Measurements from ENCODE around the gene DCDC1.
"Not testable (repeated sequence)": the region's sequence is repeated elsewhere in the genome, so short reads cannot be mapped to it uniquely, and the experiment has no call there.

Gene DCDC1

DNA sequence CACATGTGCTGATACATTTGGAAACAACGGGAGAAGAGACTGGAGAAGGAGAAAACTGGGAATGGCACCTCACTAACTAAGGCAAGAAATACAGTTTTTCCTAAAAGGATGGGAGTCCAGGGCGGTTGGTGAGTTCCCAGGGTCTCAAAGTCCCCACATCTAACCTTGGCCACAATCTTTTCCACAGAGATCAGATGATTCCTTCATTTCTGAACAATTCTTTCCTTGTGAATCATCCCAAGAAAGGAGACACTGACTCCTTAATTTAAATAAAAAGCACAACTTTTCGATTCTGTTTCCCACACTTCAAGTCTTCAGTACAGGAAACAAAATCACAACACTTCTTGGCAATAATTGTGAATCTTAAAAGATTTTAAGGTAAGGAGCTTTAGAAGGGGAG, 384.7 kb downstream of the DCDC1 start:
- Histone ChIP-seq H3K9ac (ENCODE audit: low read depth in 1 of 2, low read length in 2 of 2) (no peak overlapping the region), H3K36me3 (ENCODE audit: control insufficient read depth in 1 of 2, insufficient read depth in 2 of 2, low read length in 2 of 2) (no peaks in the 10 kb centered on the region), H3K27ac (ENCODE audit: low read depth, low read length) (no peak overlapping the region), H3K4me1 (ENCODE audit: control insufficient read depth in 1 of 2, insufficient read depth in 2 of 2, low read length in 2 of 2) (no peaks in the 10 kb centered on the region), H3K4me3 (ENCODE audit: low read depth in 1 of 2, low read length in 2 of 2) (no peak overlapping the region), H3K27me3 (ENCODE audit: control insufficient read depth in 1 of 2, insufficient read depth in 2 of 2, low read length in 2 of 2) (no peaks in the 10 kb centered on the region), H3K9me3 (ENCODE audit: control insufficient read depth in 1 of 2, low read length in 2 of 2) (no peaks in the 10 kb centered on the region)

DNA sequence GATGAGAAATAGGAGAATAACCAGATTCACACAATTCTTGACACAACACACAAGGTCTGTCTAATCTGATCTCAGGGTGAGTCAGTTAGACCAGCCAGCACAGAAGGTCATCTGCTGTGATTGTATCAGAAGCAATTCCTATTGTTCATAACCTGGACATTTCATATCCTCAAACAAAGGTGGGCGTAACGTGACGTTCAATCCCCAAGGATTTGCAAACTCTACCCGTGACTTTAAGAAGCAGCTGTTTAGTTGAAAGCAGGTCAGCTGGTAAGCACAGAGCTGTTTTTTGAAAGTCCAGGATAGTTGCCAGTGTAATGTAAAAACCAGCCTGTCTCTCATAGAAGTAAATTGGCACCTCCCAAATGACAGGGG, 385.1 kb downstream of the DCDC1 start:
- H3K27ac ChIP-seq (ENCODE audit: low read depth, low read length), result no peak overlapping the region
- no peak overlapping the region for H3K9ac ChIP-seq (ENCODE audit: low read depth in 1 of 2, low read length in 2 of 2)
- no peaks in the 10 kb centered on the region for H3K4me1 ChIP-seq (ENCODE audit: control insufficient read depth in 1 of 2, insufficient read depth in 2 of 2, low read length in 2 of 2)
- no peaks in the 10 kb centered on the region for H3K27me3 ChIP-seq (ENCODE audit: control insufficient read depth in 1 of 2, insufficient read depth in 2 of 2, low read length in 2 of 2)
- no peak overlapping the region for H3K4me3 ChIP-seq (ENCODE audit: low read depth in 1 of 2, low read length in 2 of 2)
- H3K9me3 ChIP-seq (ENCODE audit: control insufficient read depth in 1 of 2, low read length in 2 of 2), result no peaks in the 10 kb centered on the region
- H3K36me3 ChIP-seq (ENCODE audit: control insufficient read depth in 1 of 2, insufficient read depth in 2 of 2, low read length in 2 of 2), result no peaks in the 10 kb centered on the region

DNA sequence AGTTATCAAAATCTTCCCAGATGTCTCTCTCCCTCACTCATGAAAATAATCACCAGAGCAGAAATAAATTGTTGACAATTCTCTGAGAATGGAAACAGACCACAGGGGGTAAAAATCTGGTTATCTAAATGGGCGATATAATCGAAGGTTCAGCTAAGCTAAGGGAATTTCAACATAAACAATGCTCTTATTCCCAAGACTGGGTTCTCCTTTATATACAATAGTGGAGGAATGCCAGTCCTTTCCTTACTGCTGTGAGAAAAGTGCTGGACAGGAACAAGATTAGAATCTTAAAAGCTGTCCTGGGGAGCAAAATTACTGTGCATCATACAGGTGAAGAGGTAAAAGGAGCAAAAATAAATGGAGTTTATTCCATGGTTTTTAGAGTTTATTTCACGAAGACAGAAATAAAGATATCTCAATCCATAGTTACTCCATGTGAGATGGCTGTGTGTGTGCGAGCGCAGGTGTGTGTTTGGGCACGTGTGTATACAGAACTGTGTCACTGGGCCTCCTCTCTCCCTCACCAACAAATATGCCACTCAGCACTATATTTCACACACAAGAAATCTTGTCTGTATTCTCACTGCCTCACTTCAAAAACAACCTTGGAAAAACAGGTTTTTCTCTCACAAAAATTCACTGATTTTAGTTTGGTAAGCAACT, 385.6 kb downstream of the DCDC1 start:
- Histone ChIP-seq H3K36me3 (ENCODE audit: control insufficient read depth in 1 of 2, insufficient read depth in 2 of 2, low read length in 2 of 2) (no peaks in the 10 kb centered on the region), H3K9ac (ENCODE audit: low read depth in 1 of 2, low read length in 2 of 2) (no peak overlapping the region), H3K27me3 (ENCODE audit: control insufficient read depth in 1 of 2, insufficient read depth in 2 of 2, low read length in 2 of 2) (no peaks in the 10 kb centered on the region), H3K9me3 (ENCODE audit: control insufficient read depth in 1 of 2, low read length in 2 of 2) (no peaks in the 10 kb centered on the region), H3K4me3 (ENCODE audit: low read depth in 1 of 2, low read length in 2 of 2) (no peak overlapping the region), H3K27ac (ENCODE audit: low read depth, low read length) (no peak overlapping the region), H3K4me1 (ENCODE audit: control insufficient read depth in 1 of 2, insufficient read depth in 2 of 2, low read length in 2 of 2) (no peaks in the 10 kb centered on the region)

DNA sequence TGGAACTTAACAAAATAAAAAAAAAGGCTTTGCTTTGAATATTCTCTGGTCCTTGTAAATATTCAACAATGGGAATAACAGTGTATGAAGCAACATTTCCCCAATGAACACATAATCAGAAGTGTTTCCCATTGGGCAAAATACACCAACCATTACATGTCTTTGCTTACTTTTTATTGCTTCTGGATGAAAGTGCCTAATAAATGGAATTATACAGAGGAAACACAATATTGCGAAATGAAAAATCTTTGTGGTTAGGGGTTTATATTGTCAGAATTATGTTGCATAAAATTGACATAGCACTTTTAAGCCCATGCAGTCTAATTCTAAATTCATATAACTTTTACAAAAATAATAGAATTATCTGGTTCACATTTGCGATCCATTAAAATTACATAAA, 386.4 kb downstream of the DCDC1 start:
- H3K9ac ChIP-seq (ENCODE audit: low read depth in 1 of 2, low read length in 2 of 2), result no peak overlapping the region
- H3K4me1 ChIP-seq (ENCODE audit: control insufficient read depth in 1 of 2, insufficient read depth in 2 of 2, low read length in 2 of 2), result no peaks in the 10 kb centered on the region
- no peak overlapping the region for H3K27ac ChIP-seq (ENCODE audit: low read depth, low read length)
- H3K36me3 ChIP-seq (ENCODE audit: control insufficient read depth in 1 of 2, insufficient read depth in 2 of 2, low read length in 2 of 2), result no peaks in the 10 kb centered on the region
- H3K9me3 ChIP-seq (ENCODE audit: control insufficient read depth in 1 of 2, low read length in 2 of 2), result no peaks in the 10 kb centered on the region
- no peak overlapping the region for H3K4me3 ChIP-seq (ENCODE audit: low read depth in 1 of 2, low read length in 2 of 2)
- no peaks in the 10 kb centered on the region for H3K27me3 ChIP-seq (ENCODE audit: control insufficient read depth in 1 of 2, insufficient read depth in 2 of 2, low read length in 2 of 2)

DNA sequence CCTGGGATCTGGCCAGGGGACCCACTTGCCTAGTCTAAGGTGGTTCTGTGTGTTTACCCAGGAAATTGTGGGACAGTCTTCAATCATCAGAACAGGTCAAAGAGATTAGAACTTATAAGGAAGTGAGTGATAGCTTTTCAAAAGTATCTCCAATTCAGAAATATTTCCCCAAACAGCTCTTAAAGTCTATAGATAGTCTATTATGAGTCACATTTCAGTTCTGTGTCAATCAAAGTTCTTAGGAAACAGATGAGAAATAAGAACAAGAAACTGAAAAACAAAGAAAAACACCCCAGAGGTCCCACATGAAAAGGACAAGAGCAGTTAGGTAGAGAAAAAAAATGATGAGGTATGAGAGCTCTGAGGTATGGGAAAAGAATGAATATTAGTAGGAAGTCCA, 402.0 kb downstream of the DCDC1 start:
- Histone ChIP-seq H3K4me3 (ENCODE audit: low read depth in 1 of 2, low read length in 2 of 2) (no peak overlapping the region), H3K9me3 (ENCODE audit: control insufficient read depth in 1 of 2, low read length in 2 of 2) (peaks cover 5 to 9% of the 10 kb centered on the region in 2 donors), H3K27ac (ENCODE audit: low read depth, low read length) (no peak overlapping the region), H3K36me3 (ENCODE audit: control insufficient read depth in 1 of 2, insufficient read depth in 2 of 2, low read length in 2 of 2) (no peaks in the 10 kb centered on the region), H3K27me3 (ENCODE audit: control insufficient read depth in 1 of 2, insufficient read depth in 2 of 2, low read length in 2 of 2) (no peaks in the 10 kb centered on the region), H3K9ac (ENCODE audit: low read depth in 1 of 2, low read length in 2 of 2) (no peak overlapping the region), H3K4me1 (ENCODE audit: control insufficient read depth in 1 of 2, insufficient read depth in 2 of 2, low read length in 2 of 2) (no peaks in the 10 kb centered on the region)

DNA sequence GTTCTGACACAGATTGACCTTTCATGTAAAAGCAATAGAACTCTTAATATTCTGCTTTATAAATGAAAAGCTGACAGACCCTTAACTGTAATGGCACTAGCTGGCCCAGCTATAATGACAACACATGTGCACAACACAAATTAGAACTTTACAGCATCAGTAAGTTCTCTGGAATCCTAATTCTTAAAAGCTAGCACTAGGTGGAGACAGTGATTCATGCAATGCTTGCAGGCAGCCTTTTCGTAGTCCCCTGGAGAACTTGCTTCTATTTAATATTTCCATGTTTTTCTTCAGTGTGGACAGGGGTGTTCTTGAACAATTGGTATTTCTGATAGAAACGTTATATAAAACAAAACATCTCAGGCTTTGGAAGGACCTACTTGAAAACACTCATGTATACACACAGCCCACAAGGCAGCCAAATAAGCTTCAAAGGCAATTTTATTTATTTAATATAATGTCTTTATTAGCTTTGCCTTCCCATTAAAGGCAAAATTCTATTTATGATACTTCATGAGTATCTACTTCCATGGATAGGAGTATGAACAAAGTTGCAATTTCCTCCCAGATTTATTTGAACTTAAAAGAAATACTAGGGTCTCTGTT, 409.0 kb downstream of the DCDC1 start:
- Histone ChIP-seq H3K27ac (ENCODE audit: low read depth, low read length) (no peak overlapping the region), H3K4me1 (ENCODE audit: control insufficient read depth in 1 of 2, insufficient read depth in 2 of 2, low read length in 2 of 2) (no peaks in the 10 kb centered on the region), H3K4me3 (ENCODE audit: low read depth in 1 of 2, low read length in 2 of 2) (no peak overlapping the region), H3K9ac (ENCODE audit: low read depth in 1 of 2, low read length in 2 of 2) (no peak overlapping the region), H3K27me3 (ENCODE audit: control insufficient read depth in 1 of 2, insufficient read depth in 2 of 2, low read length in 2 of 2) (no peaks in the 10 kb centered on the region), H3K9me3 (ENCODE audit: control insufficient read depth in 1 of 2, low read length in 2 of 2) (no peaks in the 10 kb centered on the region), H3K36me3 (ENCODE audit: control insufficient read depth in 1 of 2, insufficient read depth in 2 of 2, low read length in 2 of 2) (no peaks in the 10 kb centered on the region)

DNA sequence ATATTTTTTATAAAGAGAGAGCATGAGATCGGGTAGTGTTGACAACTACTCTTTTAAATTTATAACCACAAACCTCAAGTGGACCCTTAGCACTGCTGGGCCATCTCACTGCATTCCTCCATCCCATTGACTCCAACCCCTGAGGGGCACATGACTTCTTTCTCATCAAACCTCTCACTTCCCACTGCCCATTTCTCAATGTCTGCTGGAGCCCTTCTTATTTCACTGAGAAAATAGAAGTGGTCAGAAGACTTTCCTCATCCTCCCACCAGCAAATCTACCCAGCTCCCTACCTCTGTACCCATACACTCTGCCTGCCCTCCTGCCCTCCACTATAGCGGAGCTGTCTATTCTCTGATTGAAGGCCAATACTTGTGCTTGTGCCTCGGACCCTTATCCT, 412.8 kb downstream of the DCDC1 start:
- Histone ChIP-seq H3K27me3 (ENCODE audit: control insufficient read depth in 1 of 2, insufficient read depth in 2 of 2, low read length in 2 of 2) (no peaks in the 10 kb centered on the region), H3K9ac (ENCODE audit: low read depth in 1 of 2, low read length in 2 of 2) (no peak overlapping the region), H3K9me3 (ENCODE audit: control insufficient read depth in 1 of 2, low read length in 2 of 2) (no peaks in the 10 kb centered on the region), H3K27ac (ENCODE audit: low read depth, low read length) (no peak overlapping the region), H3K4me1 (ENCODE audit: control insufficient read depth in 1 of 2, insufficient read depth in 2 of 2, low read length in 2 of 2) (no peaks in the 10 kb centered on the region), H3K36me3 (ENCODE audit: control insufficient read depth in 1 of 2, insufficient read depth in 2 of 2, low read length in 2 of 2) (no peaks in the 10 kb centered on the region), H3K4me3 (ENCODE audit: low read depth in 1 of 2, low read length in 2 of 2) (no peak overlapping the region)

DNA sequence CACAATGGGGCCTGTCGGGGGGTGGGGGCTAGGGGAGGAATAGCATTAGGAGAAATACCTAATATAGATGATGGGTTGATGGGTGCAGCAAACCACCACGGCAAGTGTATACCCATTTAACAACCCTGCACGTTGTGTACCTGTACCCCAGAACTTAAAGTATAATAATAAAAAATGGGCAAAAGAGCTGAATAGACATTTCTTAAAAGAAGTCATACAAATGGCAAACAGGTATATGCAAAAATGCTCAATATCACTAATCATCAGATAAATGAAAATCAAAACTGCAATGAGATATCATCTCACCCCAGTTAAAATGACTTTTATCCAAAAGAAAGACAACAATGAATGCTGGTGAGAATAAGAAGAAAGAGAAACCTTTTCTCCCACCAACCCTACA, 419.7 kb downstream of the DCDC1 start:
- H3K4me3 ChIP-seq (ENCODE audit: low read depth in 1 of 2, low read length in 2 of 2), result no peak overlapping the region
- no peaks in the 10 kb centered on the region for H3K9me3 ChIP-seq (ENCODE audit: control insufficient read depth in 1 of 2, low read length in 2 of 2)
- H3K36me3 ChIP-seq (ENCODE audit: control insufficient read depth in 1 of 2, insufficient read depth in 2 of 2, low read length in 2 of 2), result no peaks in the 10 kb centered on the region
- H3K4me1 ChIP-seq (ENCODE audit: control insufficient read depth in 1 of 2, insufficient read depth in 2 of 2, low read length in 2 of 2), result no peaks in the 10 kb centered on the region
- H3K27ac ChIP-seq (ENCODE audit: low read depth, low read length), result no peak overlapping the region
- no peaks in the 10 kb centered on the region for H3K27me3 ChIP-seq (ENCODE audit: control insufficient read depth in 1 of 2, insufficient read depth in 2 of 2, low read length in 2 of 2)
- no peak overlapping the region for H3K9ac ChIP-seq (ENCODE audit: low read depth in 1 of 2, low read length in 2 of 2)

DNA sequence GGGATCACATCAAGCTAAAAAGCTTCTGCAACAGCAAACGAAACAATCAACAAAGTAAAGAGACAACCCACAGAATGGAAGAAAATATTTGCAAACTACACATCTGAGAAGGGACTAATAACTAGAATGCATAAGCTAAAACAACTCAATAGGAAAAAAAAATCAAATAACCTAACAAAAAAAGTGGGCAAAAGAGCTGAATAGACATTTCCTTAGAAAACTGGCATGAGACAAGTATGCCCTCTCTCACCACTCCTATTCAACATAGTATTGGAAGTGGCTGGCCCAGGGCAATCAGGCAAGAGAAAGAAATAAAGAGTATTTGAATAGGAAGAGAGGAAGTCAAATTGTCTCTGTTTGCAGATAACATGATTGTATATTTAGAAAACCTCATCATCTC, 421.8 kb downstream of the DCDC1 start:
- H3K9me3 ChIP-seq (ENCODE audit: control insufficient read depth in 1 of 2, low read length in 2 of 2); H3K36me3 ChIP-seq (ENCODE audit: control insufficient read depth in 1 of 2, insufficient read depth in 2 of 2, low read length in 2 of 2); H3K9ac ChIP-seq (ENCODE audit: low read depth in 1 of 2, low read length in 2 of 2); H3K4me3 ChIP-seq (ENCODE audit: low read depth in 1 of 2, low read length in 2 of 2); H3K27me3 ChIP-seq (ENCODE audit: control insufficient read depth in 1 of 2, insufficient read depth in 2 of 2, low read length in 2 of 2); H3K27ac ChIP-seq (ENCODE audit: low read depth, low read length); H3K4me1 ChIP-seq (ENCODE audit: control insufficient read depth in 1 of 2, insufficient read depth in 2 of 2, low read length in 2 of 2): not testable (repeated sequence)

DNA sequence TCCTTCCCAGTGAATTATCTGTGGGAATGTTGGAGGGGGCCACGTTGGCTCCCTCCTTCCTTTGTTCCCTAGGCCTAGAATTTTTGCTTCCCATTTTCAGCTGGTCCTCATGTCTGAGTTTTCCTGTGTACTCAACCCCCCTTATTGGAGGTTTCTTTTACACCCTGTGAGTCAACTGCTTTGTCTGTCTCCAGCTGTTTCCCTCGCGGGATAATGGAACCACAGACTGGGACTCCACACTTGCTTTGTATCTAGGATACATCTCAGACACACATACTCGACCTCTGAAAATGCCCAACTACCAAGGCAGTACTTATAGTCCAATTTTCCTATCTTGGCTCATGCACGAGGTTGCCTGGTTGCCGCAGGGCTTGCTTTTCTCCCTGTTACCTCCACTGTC, 430.7 kb downstream of the DCDC1 start:
- H3K36me3 ChIP-seq (ENCODE audit: control insufficient read depth in 1 of 2, insufficient read depth in 2 of 2, low read length in 2 of 2), result no peaks in the 10 kb centered on the region
- no peak overlapping the region for H3K27ac ChIP-seq (ENCODE audit: low read depth, low read length)
- no peak overlapping the region for H3K4me3 ChIP-seq (ENCODE audit: low read depth in 1 of 2, low read length in 2 of 2)
- H3K9me3 ChIP-seq (ENCODE audit: control insufficient read depth in 1 of 2, low read length in 2 of 2), result peaks cover 0 to 9% of the 10 kb centered on the region in 2 donors
- H3K9ac ChIP-seq (ENCODE audit: low read depth in 1 of 2, low read length in 2 of 2), result no peak overlapping the region
- no peaks in the 10 kb centered on the region for H3K27me3 ChIP-seq (ENCODE audit: control insufficient read depth in 1 of 2, insufficient read depth in 2 of 2, low read length in 2 of 2)
- H3K4me1 ChIP-seq (ENCODE audit: control insufficient read depth in 1 of 2, insufficient read depth in 2 of 2, low read length in 2 of 2), result no peaks in the 10 kb centered on the region

All from duodenal mucosa (tissue), 2 donors.